Measurements from ENCODE around the gene PRICKLE4.
A peak's percentile ranks its signal among the peaks of the same experiment; 100 is the strongest.

Gene PRICKLE4, protein sequence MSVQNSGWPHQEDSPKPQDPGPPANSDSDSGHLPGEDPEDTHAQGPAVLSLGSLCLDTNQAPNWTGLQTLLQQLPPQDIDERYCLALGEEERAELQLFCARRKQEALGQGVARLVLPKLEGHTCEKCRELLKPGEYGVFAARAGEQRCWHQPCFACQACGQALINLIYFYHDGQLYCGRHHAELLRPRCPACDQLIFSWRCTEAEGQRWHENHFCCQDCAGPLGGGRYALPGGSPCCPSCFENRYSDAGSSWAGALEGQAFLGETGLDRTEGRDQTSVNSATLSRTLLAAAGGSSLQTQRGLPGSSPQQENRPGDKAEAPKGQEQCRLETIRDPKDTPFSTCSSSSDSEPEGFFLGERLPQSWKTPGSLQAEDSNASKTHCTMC

GRCh38 chr6:41780551-41781365 lies at the start of gene PRICKLE4:
TSS of gene PRICKLE4 (plus strand) at chr6:41780782. CDS start at chr6:41783474, 2,692 bp downstream.
- DNase-seq = no peak

DNA sequence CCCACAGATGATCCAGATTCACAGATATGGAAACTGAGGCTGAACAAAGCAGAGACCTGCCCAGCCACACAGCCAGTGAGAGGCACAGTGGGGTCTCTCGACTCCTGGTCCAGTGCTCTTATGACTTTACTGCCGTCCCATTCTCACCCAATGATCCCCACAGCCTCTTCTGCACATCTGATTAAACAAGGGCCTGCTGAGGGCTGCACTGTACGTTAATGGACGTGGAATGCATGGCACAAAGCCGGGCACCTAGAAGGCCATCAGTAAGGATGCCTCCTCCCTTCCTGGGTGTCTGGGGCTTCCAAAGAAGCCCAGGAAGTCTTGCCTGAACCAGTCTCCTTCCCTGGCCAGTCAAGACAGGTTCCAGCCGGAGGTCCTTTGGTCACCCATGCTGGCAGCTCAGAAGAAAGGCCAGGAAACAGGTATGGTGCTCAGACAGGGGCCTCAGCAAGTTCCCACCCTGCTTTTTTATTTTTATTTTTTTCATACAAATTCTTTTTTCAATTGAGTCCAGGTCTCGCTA lies 49.0 kb upstream of the PRICKLE4 start:
- no peak for DNase-seq

GRCh38 chr6:41732149-41732548 lies 48.4 kb upstream of the PRICKLE4 start:
- no peak for DNase-seq

DNA sequence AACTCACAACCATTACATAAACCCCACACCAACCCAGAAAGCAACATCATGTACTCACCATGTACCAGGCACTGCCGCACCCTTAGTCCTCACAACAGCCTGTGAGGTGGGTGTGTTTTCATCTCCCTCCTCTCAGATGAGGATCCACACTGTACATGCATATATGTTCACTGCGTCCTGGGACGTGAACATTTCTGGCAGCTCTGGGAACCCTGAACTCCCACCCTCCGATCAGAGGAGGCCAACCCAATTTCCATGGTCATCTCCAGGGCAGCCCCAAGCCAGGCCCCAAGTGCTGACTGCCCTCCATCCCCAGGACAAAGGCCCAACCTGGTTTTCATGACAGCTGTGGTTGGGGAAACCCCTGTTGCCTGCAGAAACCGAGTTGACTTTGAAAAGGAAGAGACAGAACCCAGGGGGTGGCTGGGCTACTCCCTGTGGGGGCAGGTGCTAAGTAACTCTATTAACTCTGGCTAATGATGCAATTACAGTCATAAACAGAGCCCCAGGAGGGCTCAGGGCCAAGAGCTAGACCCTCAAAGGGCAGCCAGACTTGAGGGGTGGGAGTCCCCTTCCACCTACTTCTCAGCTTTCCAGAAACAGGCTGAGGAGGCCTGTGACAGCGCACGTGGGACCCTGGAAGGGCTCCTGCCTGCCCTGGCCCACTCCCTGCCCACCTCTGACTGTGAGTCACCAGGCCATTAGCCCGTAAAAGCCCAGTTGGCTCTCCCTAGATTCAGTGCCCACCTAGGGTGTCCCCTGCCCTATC lies 47.8 kb upstream of the PRICKLE4 start:
- DNase-seq = no peak

DNA sequence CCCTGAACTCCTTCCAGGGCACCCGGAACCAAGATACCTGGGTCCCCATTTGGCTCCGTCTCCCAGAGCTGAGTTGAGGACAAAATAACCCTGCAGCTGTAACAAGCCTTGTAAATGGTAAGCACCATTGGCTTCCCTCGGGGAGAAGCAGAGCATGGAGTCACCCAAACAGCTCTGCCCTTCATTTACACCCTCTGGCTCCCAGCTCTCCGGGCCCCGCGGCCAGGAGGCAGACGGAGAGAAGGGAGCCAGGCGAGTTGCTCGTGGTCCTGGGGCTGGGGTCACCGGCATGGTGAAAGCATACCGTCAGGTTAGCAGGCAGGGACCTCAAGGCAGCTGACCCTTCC lies 47.2 kb upstream of the PRICKLE4 start:
- DNase-seq = no peak

DNA sequence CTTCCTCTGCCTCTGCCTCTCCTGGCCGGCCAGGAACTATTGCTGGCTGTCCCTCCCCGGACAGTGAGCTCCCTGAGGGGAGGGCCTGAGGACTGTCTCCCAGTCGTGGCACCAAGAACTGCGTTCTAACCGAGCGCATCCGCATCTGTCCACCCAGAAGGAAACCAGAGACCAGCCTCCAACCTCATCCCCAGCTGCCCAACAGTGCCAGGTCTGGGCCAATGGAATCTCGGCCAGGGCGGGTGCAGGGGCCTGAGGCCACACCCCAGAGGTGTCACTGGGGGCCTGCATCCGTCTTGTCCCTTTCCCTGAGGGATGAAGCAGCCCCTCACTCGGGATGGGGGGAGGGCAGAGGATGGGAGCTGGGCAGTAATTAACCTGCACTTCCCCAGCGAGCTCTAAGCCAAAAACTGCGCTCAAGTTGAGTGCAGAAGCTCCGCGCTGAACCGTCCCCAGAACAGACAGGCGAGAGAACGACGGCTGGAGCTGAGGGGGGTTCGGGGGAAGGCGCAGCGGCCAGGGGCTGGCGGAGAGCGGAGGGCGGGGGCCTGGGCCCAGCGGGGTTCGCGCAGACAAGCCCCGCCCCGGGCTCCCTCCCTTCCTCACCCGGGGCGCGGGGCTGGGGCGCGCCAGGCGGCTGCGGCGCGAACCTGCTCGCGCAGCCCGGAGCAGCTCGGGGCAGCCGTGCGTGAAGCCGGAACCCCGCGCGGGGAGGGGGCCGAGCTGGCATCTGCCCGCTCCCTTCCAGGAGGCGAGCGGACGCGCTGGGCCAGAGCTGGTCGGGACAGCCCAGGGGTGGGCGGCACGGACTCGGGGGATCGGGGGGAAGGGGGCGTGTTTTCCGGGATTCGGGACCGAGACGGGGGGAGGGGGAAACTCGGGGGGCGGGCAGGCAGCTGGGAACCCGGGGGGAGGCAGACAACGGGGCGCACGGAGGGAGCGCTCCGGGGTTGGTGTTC lies 46.6 kb upstream of the PRICKLE4 start:
- DNase-seq = peak; percentile 39

DNA sequence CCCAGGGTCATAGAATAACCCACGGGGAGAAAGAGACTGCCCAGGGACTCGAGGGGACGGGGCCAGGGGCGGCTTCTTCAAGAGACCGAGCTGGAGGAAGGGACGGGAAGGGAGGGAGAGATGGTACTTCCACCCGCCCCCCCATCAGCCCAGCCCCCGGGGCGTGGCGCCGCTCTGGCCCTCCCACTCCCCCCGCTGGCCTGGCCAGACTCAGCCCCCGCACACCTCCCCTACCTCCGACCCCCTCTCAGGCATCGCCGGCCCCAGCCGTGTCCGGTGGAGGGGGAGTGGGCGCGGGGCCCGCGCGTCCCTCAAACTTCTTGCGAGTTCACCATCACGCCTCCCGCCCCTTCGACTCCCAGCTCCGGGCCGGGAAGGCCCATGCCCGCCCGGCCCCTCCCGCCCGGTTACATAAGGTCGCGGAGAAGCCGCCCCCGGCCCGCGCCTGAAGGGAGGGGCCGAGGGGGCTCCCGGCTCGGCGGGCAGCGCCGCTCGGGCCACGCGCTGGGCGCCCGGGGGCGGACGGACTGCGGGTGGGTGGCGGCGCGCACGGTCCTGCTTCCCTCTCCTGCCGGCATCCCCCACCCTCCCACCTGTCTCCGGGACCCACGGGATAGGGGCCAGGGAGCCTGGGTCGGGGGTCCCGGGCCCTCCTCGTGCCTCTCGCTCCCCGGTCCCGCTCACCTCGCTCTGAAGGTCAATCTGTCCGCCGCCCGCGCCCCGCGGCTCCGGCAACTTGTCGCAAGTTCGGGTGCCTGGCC lies 45.7 kb upstream of the PRICKLE4 start:
- no peak for DNase-seq

DNA sequence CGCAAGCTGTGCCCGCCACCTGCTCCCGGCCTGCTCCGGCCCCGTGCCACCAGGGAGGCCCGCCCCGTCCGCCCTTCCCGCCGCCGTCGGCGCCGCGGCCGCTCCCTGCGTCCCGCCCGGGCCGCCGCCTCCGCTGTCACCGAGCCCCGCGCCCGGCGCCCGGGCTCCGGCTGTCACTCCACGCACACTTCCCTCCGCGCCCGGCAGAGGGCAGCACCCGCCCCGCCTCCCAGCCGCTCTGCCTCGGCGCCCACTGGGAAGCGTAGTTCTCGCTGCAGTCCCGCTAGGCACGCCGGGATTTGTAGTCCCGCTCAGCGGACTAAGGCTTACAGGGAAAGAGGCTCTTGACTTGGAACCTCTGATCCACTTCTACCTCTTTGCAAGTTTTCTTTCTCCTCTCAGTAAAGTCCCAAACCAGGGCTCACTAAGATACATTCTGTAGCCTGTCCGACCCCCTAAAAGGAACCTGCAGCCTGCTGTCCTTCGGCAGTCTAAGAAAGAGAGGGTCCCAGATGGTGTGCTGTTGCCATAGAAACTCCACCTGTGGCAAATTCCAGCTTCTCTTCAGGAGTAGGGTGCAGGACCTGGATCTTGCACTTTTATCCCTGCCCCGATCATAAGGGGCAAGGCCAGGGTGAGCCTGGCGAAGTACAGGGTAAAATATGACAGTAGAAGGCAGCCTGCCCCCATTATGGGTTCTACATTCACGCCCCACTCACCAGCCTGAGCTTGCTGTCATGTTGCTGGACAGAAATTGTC lies 45.0 kb upstream of the PRICKLE4 start, which contains the start of gene TFEB:
TSS of gene TFEB (minus strand) at position 182 of the 759 bp plus-strand sequence. CDS start 44,395 bp downstream, outside the sequence.
- peak; percentile 43 for DNase-seq

DNA sequence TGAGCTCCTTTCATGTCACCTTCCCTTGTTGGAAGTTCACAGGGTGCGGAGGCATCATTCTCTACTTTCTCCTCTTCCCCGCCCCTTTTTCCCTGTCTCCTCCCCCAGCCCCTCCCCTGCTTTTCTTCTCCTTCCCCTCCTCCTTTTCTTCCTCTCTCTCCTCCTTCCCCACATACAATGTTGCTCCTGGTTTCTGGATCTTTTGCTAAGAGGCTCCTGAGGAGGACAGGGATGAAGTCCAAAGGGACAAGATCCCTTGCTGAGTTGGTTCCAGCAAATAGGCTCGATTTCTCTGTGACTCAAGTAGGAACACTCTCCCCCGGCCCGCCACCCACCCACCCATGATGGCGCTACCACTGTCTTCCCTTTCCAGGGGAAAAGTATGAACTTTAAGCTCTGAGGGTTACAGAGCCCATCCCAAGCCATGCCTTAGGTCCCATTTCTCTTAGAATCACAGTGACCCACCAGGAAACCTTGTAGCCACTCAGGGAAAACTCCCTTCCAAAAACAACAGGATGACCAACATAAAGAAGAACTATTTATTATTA lies 44.3 kb upstream of the PRICKLE4 start:
- no peak for DNase-seq

DNA sequence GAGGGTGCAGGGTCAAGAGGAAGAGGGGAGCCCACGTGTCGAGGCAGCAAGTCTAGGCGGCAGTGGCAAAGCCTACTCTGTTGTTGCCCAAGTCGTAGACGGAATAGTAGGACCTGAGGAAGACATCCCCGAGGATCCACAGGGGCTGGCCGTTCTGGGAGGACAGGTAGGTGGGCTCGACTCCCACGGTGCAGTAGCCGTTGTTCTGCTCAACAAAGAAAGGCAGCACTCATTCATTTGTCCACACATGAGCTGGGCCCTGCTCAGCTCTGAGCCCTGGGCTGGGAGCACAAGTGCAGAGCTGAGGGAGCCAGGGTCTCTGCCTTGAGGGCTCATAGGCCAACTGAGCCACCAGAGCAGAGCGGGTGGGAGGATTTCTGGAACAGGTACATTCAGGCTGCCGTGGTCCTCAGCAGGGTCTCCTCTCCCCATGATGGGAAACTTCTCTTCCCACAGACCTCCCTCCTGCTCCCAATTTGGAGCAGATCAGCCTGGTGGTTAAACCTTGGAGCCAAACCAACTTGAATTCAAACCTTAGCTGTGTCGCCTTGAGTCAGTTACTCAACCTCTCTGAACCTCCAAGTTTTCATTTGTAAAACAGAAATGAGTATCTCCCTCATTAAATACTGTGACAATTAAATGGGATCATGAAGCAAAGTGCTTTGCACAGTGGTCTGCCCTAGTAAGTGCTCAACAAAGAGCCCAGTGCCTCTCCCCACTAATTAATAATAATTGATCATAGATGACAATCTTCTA lies 43.6 kb upstream of the PRICKLE4 start:
- DNase-seq = no peak

DNA sequence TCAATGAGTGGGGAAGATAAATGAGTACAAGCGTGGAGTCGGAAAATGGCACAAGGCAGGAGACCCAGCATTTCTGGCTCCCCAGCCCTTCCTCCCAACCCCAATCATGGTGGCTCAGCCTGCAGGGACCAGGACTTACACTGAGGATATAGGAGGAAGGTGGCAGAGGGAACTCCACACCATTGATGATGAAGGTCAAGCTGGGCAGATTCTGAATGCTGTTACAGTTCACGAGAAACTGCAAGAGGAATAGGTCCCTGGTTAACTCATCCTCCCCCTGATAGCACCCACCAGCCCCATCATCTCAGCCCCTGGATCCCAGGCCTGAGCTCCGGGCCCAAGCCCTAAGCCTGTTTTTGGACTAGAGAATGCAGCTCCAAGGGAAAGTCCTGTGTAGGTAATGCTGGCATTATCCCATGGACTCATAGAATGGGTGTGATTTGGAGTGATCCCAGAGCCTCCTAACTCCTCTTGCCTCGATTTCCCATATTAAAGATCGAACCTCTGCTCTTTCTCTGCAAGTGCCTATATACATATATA lies 42.9 kb upstream of the PRICKLE4 start:
- no peak for DNase-seq

DNA sequence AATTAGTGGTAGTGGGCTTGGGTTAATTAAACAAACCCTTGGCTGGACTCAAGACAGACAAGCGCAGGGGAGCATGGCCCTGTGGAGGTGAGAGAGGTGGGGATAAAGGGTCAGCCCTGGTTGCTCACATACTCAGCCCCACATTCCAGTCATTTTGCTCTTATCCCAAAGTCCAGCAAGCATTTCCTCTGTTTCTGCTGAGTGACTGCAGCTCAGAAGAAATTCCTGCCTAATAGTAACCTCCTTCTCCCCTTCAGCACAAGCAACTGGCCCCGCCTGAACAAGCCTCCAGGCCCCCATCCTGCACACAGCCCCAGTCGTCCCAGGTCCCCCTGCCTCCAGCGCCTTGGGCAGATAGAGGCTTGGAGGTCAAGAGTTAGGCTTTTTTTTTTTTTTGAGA lies 41.5 kb upstream of the PRICKLE4 start:
- no peak for DNase-seq

DNA sequence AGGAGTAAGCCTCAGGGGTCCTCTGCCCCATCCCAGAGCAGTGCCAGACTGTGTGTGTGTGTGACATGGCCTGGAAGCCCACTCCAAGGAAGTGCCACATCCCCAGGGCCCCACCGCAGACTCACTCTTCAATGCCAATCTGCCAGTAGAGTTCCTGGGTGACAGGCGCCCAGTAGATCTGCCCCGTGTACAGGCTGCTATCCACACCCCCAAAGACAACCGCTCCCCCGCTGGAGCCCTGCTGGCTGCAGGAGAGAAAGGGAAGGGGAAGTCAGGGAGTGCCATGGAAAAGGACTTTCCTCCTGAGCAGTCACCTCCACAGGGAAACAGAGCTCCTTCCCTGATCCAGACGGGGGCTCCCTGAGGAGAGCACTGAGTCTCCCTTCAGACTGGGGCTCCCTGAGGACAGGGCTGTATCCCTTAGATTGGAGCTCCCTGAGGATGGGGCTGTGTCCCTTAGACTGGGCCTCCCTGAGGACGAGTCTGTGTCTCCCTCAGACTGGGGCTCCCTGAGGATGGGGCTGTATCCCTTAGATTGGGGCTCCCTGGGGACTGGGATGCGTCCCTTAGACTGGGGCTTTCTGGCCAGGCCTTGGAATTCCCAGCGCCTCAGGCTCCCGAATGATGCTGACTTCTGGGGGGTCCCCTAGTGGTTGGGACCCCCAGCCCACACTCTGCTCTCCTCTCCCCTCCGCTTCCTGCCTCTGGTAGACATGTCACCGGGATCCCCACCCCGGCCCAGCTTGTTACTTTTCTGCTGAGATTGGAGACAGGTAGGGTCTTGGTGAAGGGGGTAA lies 40.0 kb upstream of the PRICKLE4 start:
- no peak for DNase-seq

- no peak for DNase-seq
These were observed 38.7 kb upstream of the PRICKLE4 start for GRCh38 chr6:41741625-41742490.

GRCh38 chr6:41743406-41744235 lies 37.0 kb upstream of the PRICKLE4 start:
- no peak for DNase-seq

DNA sequence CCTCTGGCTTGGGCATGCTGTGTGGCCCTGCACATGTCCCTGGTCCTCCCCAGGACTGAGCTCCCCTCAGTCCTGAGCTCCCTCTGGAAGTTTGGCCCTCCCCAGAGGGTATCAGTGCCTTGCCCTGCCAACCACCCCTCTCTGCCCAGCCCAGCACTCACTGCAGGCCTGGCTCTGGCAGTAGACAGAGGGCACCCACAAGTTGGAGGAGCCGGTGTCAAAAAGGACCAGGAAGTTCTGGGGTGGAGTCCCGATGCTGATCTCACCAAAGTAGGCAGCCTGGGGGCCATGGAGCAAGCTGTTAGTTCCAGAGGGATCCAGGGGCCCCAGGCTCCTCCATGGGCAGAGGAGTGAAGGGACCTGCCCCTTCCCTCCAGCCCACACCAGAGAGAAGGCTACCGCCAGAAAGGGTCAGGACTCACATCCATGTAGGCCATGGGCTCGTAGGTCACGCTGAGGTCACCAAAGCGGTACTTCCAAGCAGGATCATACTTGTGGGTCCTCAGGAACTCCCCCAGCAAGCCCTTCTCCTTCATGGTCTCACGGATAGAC lies 36.3 kb upstream of the PRICKLE4 start:
- DNase-seq = no peak

Data from NCI-H524 treated with DMSO at 0.1 percent for 48 hours (cell line).